ENCODE results near the gene DNAH1.

DNA sequence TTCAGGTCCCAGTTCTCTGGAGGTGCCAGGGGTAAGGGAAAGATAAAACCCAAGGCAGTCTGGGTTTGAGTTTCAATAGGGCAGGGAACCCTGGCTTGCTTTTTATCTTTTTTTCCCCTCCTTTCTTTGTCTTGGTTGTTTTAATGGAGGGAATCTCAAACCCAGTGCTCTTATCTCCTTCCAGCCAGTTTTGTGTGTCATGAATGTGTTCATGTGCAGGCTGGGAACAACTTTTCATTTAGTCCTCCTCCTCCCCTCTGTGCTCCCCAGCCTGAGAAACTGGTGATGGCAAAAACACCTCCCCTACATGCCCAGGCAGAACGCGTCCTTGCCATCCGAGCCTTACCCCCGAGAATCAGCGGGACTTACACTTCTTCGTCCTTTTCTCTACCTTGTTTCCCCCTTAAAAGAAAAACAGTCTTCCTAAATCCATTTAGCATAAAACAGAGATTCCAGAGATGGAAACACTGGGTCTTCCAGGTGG is 117.9 kb downstream of the DNAH1 start:
- TF ChIP-seq EZH2phosphoT487 (IDR thresholded peaks at IDR 0.05) = no peak
- TF ChIP-seq, protein P1, sequence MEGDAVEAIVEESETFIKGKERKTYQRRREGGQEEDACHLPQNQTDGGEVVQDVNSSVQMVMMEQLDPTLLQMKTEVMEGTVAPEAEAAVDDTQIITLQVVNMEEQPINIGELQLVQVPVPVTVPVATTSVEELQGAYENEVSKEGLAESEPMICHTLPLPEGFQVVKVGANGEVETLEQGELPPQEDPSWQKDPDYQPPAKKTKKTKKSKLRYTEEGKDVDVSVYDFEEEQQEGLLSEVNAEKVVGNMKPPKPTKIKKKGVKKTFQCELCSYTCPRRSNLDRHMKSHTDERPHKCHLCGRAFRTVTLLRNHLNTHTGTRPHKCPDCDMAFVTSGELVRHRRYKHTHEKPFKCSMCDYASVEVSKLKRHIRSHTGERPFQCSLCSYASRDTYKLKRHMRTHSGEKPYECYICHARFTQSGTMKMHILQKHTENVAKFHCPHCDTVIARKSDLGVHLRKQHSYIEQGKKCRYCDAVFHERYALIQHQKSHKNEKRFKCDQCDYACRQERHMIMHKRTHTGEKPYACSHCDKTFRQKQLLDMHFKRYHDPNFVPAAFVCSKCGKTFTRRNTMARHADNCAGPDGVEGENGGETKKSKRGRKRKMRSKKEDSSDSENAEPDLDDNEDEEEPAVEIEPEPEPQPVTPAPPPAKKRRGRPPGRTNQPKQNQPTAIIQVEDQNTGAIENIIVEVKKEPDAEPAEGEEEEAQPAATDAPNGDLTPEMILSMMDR (IDR thresholded peaks at IDR 0.05) = no peak

Measured in neural progenitor cell (in vitro differentiated cells).